HG03571 (cell line): ENCODE results near the gene ZNF835.

Source experiments
- ATAC-seq: cut with Tn5 transposase; IDR thresholded peaks from one replicate; pipeline ENCODE4 v1.9.1; 2021; ENCODE audit not compliant: unreplicated experiment

The ZNF835 gene

GRCh38 chr19:56663931-56664500 is 7.5 kb downstream of the ZNF835 start:
- no peak for ATAC-seq

GRCh38 chr19:56661248-56661647 is 10.3 kb downstream of the ZNF835 start:
- no peak for ATAC-seq

- ATAC-seq, result no peak
Observed at GRCh38 chr19:56660381-56661107, 11.0 kb downstream of the ZNF835 start.

- ATAC-seq, result no peak
Observed at GRCh38 chr19:56654151-56654550, 17.4 kb downstream of the ZNF835 start.

GRCh38 chr19:56643460-56643955 is 28.0 kb downstream of the ZNF835 start:
- no peak for ATAC-seq

- ATAC-seq, result no peak
Observed at GRCh38 chr19:56642711-56643459, 28.7 kb downstream of the ZNF835 start, which contains the start of gene SMIM17. Gene SMIM17, plus strand, starts transcription at chr19:56643159. Its CDS starts 2,509 bp downstream, at chr19:56645668.

- ATAC-seq, result no peak
Observed at GRCh38 chr19:56639217-56639616, 32.3 kb downstream of the ZNF835 start.

DNA sequence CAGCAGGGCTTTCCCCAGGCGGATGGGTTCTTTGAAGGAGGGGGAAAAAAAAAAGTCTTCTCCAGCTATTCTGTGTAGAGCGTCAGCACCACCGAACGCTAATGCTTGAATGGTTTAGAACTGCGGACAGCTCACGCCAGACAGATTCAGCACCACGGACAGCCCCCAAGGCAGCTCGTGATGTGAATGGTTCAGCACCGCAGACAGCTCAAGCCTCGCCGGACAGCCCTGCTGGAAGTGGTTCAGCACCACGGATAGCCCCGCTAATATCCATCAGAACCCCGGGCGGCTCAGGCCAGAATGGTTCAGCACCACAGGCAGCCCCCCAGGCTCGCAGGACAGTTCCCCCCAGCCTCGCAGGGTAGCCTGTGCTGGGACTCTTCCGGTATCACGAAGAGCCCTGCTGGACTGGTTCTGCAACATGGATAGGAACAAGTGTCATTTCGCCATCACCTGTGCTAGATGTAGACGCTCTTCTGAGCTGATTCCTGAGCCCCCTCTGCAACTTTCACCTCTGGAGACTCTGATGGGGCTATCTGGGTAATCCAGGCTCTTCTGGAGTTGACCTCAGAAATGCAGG is 33.5 kb downstream of the ZNF835 start:
- no peak for ATAC-seq

DNA sequence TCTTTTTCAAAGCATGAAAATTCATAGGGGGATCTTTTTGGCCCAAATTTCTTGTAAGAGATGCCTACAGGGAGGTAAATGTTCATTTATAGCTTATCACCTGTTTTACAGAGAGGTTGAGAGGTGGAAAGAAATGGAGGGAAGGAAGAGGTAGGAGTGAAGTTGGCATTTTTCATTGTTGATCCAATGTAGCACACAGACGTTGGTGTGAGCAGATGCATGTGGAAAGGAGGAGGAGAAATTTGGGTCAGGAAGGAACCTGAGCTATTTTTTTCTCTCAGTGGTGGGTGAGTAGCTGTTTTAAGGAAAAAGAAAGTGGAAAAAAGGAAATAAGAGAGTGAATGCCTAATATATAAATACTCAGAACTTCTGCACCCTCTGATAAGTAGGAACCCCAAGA is 38.5 kb downstream of the ZNF835 start:
- no peak for ATAC-seq

GRCh38 chr19:56625708-56626107 is 45.8 kb downstream of the ZNF835 start:
- no peak for ATAC-seq

- ATAC-seq, result no peak
Observed at GRCh38 chr19:56623006-56623405, 48.6 kb downstream of the ZNF835 start.

DNA sequence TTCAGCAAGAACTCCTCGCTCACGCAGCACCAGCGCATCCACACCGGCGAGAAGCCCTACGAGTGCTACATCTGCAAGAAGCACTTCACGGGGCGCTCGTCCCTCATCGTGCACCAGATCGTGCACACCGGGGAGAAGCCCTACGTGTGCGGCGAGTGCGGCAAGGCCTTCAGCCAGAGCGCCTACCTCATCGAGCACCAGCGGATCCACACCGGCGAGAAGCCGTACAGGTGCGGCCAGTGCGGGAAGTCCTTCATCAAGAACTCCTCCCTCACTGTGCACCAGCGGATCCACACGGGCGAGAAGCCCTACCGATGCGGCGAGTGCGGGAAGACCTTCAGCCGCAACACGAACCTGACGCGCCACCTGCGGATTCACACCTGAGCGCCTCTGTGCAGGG is 49.2 kb downstream of the ZNF835 start:
- ATAC-seq, result no peak

DNA sequence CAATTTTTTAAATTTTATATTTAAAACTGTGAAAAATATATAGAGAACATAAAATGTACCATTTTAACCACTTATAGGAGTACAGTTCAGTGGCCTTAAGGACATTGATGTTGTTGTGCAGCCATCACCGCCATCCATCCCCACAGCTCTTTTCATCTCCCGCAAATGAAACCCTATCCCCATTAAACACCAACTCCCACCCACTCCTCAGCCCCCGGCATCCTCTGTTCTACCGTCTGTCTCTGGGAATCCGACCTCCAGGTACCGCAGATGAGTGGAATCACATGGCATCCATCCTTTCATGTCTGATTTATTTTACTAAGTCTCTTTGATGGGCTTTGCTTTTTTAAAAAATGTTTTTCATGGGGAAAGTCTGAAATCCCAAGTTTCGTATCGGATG is 52.4 kb downstream of the ZNF835 start:
- ATAC-seq, result no peak

- ATAC-seq, result no peak
Observed at GRCh38 chr19:56617531-56617930, 54.0 kb downstream of the ZNF835 start.

DNA sequence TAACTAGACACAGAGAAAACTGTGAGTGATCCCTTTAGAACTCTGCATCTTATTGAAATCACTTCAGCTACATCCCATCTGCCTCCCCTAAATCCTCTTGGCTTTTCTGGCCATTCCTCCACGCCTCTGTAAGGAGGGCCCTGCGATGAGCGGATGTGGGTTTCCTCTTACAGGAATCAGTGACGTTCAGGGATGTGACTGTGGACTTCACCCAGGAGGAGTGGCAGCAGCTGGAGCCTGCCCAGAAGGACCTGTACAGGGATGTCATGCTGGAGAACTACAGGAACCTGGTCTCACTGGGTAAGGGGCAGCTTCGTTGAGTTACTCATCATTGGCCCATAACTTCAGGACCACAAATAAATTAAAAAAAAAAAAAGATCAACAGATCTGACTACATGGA is 57.9 kb downstream of the ZNF835 start:
- ATAC-seq, result no peak

DNA sequence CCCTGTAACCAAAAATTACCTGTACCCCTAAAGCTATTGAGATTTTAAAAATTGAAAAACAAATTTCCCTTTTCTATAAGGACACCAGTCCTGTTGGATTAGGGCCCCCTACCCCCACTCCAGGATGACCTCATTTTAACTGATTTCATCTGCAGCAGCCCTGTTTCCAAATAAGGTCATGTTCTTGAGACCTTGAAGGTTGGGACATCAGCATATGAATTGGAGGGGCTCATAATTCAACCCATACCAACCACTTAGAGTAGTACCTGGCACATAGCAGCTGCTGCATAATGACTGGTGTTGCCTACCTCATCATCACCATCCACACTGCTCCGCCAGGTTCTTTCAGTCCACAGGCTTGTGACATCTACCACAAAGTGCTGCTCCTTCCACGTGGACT is 58.8 kb downstream of the ZNF835 start:
- no peak for ATAC-seq
